Thyroid gland (tissue), 4 donors: ENCODE results near the gene ADGRF3. TPM values are rescaled to one million over a fixed set of nuclear protein-coding genes. Genes with fewer than 3 reads are reported as not detected.
A peak's percentile ranks its signal among the peaks of the same experiment; 100 is the strongest.

Source experiments
- DNase-seq, 2 donors: peaks; one replicate each; pipeline ENCODE4 v3.0.0-alpha.2; 2019
- H3K27ac ChIP-seq, 3 donors: fragments of 200-600 bp; sonication (generic); 1 replicate in 2 of 3; 2 replicates in 1 of 3; pipeline ENCODE4 v1.5.1; 2016 to 2019; ENCODE audit warnings: mild to moderate bottlenecking in 1 of 3, moderate library complexity in 1 of 3
- H3K27me3 ChIP-seq: fragments of 200-600 bp; sonication (generic); one replicate; pipeline ENCODE4 v1.5.1; 2019
- H3K36me3 ChIP-seq, 2 donors: fragments of 200-600 bp; sonication (generic); one replicate each; pipeline ENCODE4 v1.5.1; 2016 to 2019
- H3K4me1 ChIP-seq, 2 donors: fragments of 200-600 bp; sonication (generic); one replicate each; pipeline ENCODE4 v1.5.1; 2017 to 2019
- H3K4me3 ChIP-seq, 3 donors: fragments of 200-600 bp; sonication (generic); replicated peaks in 1 of 3; 1 replicate in 2 of 3; 2 replicates in 1 of 3; pipeline ENCODE4 v1.5.1; 2016; ENCODE audit warnings: mild to moderate bottlenecking in 1 of 3
- H3K9me3 ChIP-seq: fragments of 200-600 bp; sonication (generic); one replicate; pipeline ENCODE4 v1.5.1; 2017
- CTCF ChIP-seq, 6 experiments: fragments of 200-600 bp in 3 of 6; fragments of 450-650 bp in 3 of 6; sonication (generic) in 3 of 6; IDR thresholded peaks; one replicate each; pipeline ENCODE4 v1.5.1; 2016 to 2019; ENCODE audit warnings: antibody characterized with exemption in 6 of 6, mild to moderate bottlenecking in 2 of 6, inconsistent platforms in 1 of 6, moderate library complexity in 1 of 6
- POLR2A ChIP-seq, 2 donors: fragments of 450-650 bp; IDR thresholded peaks; one replicate each; pipeline ENCODE4 v1.6.1; 2017; ENCODE audit warnings: antibody characterized with exemption in 2 of 2, mild to moderate bottlenecking in 2 of 2, moderate library complexity in 1 of 2
- WGBS, 2 donors: methylation state at CpG; one replicate each; pipeline ENCODE4 v1.1.5; 2017; 5-methylcytosine and 5-hydroxymethylcytosine counted together
- intact Hi-C: fragments of 100-400 bp; cut with DNase I; formaldehyde crosslinking; loops from one replicate; pipeline ENCODE4 v1.15.1; 2023
- total RNA-seq, 4 donors: library from RNA; depleted of rRNA; stranded (reverse); fragments of >200 nt; gene quantifications; one replicate each; pipeline ENCODE4 v1.2.3, GENCODE V29; 2016

Gene ADGRF3
- total RNA-seq, 4 donors from 2014 or later: 0.15 to 0.38 TPM; not detected in 2

GRCh38 chr2:26300234-26300925, 46.2 kb downstream of the ADGRF3 start:
- 33 to 34% methylated on average over 22 of the region's 22 CpGs for WGBS, 2 donors
- Histone ChIP-seq H3K27me3 (no peaks in the 10 kb centered on the region), H3K4me3 (peak overlapping the region in 2 of 3 donors; percentile 25 to 31), H3K4me1 (peaks cover 12 to 26% of the 10 kb centered on the region in 2 donors), H3K9me3 (no peaks in the 10 kb centered on the region), H3K36me3 (no peaks in the 10 kb centered on the region), H3K27ac (peak overlapping the region; percentile 87 to 91 (median 88))
- intact Hi-C loops: no loop called here
- peak; percentile 53 to 55 for DNase-seq
- TF ChIP-seq POLR2A (IDR thresholded peaks at IDR 0.05): no peak
- no peak for TF ChIP-seq CTCF (IDR thresholded peaks at IDR 0.05)

GRCh38 chr2:26299471-26300101, 47.0 kb downstream of the ADGRF3 start:
- no peaks in the 10 kb centered on the region for H3K36me3 ChIP-seq
- H3K9me3 ChIP-seq: no peaks in the 10 kb centered on the region
- no peaks in the 10 kb centered on the region for H3K27me3 ChIP-seq
- peaks cover 12 to 26% of the 10 kb centered on the region in 2 donors for H3K4me1 ChIP-seq
- intact Hi-C loops: loop anchor here (10.0 kb wide), 1 partner anchor 55 kb away; the partner anchor contains the start of genes HADHA and HADHB
- H3K4me3 ChIP-seq: peak overlapping the region; percentile 31 to 66 (median 47)
- peak; percentile 73 to 76 for DNase-seq
- TF ChIP-seq POLR2A (IDR thresholded peaks at IDR 0.05) (peak in 1 of 2 donors; percentile 5), CTCF (IDR thresholded peaks at IDR 0.05) (no peak)
- 0 to 1% methylated on average over 9 of the region's 9 CpGs for WGBS, 2 donors
- peak overlapping the region; percentile 87 to 91 (median 88) for H3K27ac ChIP-seq

GRCh38 chr2:26298638-26299393, 47.8 kb downstream of the ADGRF3 start:
- Histone ChIP-seq H3K36me3 (no peaks in the 10 kb centered on the region), H3K4me3 (peak overlapping the region; percentile 31 to 66 (median 47)), H3K9me3 (no peaks in the 10 kb centered on the region), H3K27me3 (no peaks in the 10 kb centered on the region), H3K27ac (peak overlapping the region; percentile 87 to 91 (median 88)), H3K4me1 (peaks cover 12 to 26% of the 10 kb centered on the region in 2 donors)
- TF ChIP-seq CTCF (IDR thresholded peaks at IDR 0.05) (no peak), POLR2A (IDR thresholded peaks at IDR 0.05) (peak in 1 of 2 donors; percentile 66)
- intact Hi-C loops: loop anchor here (10.0 kb wide), 1 partner anchor 54 kb away; the partner anchor contains the start of genes HADHA and HADHB
- WGBS, 2 donors: 1 to 3% methylated on average over 28 to 30 of the region's 30 CpGs
- DNase-seq: peak; percentile 65 to 67

- Histone ChIP-seq H3K4me3 (peak overlapping the region; percentile 31 to 66 (median 47)), H3K4me1 (peaks cover 12 to 26% of the 10 kb centered on the region in 2 donors), H3K27ac (peak overlapping the region; percentile 87 to 91 (median 88)), H3K27me3 (no peaks in the 10 kb centered on the region), H3K36me3 (no peaks in the 10 kb centered on the region), H3K9me3 (no peaks in the 10 kb centered on the region)
- TF ChIP-seq POLR2A (IDR thresholded peaks at IDR 0.05): no peak
- no peak for TF ChIP-seq CTCF (IDR thresholded peaks at IDR 0.05)
- 18 to 25% methylated on average over 7 to 17 of the region's 17 CpGs for WGBS, 2 donors
- intact Hi-C loops: loop anchor here (10.0 kb wide), 1 partner anchor 53 kb away; the partner anchor contains the start of genes HADHA and HADHB
- peak in 1 of 2 donors; percentile 29 for DNase-seq
Observed at GRCh38 chr2:26298286-26298637, 48.3 kb downstream of the ADGRF3 start.
